Measurements from ENCODE around the gene AGPAT3. TPM values are rescaled to one million over a fixed set of nuclear protein-coding genes. Genes with fewer than 3 reads are reported as not detected.
"Not testable (repeated sequence)": the region's sequence is repeated elsewhere in the genome, so short reads cannot be mapped to it uniquely, and the experiment has no call there.

AGPAT3 gene
- total RNA-seq, 1 donor from 2014 or later, result 51.5 TPM

GRCh38 chr21:43832158-43832550 lies 32.9 kb upstream of the AGPAT3 start:
- DNase-seq (ENCODE audit: low spot score), result no peak
- intact Hi-C loops (cut with DNase I), result no loop called here

GRCh38 chr21:43832648-43833047 lies 32.4 kb upstream of the AGPAT3 start:
- intact Hi-C loops (cut with DNase I), result no loop called here
- no peak for DNase-seq (ENCODE audit: low spot score)

- intact Hi-C loops (cut with DNase I), result no loop called here
- no peak for DNase-seq (ENCODE audit: low spot score)
These were observed 30.7 kb upstream of the AGPAT3 start for GRCh38 chr21:43834146-43834905.

- intact Hi-C loops (cut with DNase I), result no loop called here
- DNase-seq (ENCODE audit: low spot score), result no peak
These were observed 30.0 kb upstream of the AGPAT3 start for GRCh38 chr21:43835050-43835449.

- intact Hi-C loops (cut with DNase I), result no loop called here
- no peak for DNase-seq (ENCODE audit: low spot score)
These were observed 29.2 kb upstream of the AGPAT3 start for GRCh38 chr21:43835861-43836260.

GRCh38 chr21:43836616-43837015 lies 28.4 kb upstream of the AGPAT3 start:
- DNase-seq (ENCODE audit: low spot score), result no peak
- intact Hi-C loops (cut with DNase I), result no loop called here

- intact Hi-C loops (cut with DNase I), result no loop called here
- no peak for DNase-seq (ENCODE audit: low spot score)
These were observed 24.8 kb upstream of the AGPAT3 start for GRCh38 chr21:43840259-43840658.

GRCh38 chr21:43842742-43843141 lies 22.3 kb upstream of the AGPAT3 start:
- DNase-seq (ENCODE audit: low spot score), result no peak
- intact Hi-C loops (cut with DNase I), result no loop called here

- intact Hi-C loops (cut with DNase I); DNase-seq (ENCODE audit: low spot score): not testable (repeated sequence)
These were observed 20.1 kb upstream of the AGPAT3 start for GRCh38 chr21:43844906-43845305.

GRCh38 chr21:43845386-43845785 lies 19.6 kb upstream of the AGPAT3 start:
- no peak for DNase-seq (ENCODE audit: low spot score)

GRCh38 chr21:43846430-43846829 lies 18.6 kb upstream of the AGPAT3 start:
- DNase-seq (ENCODE audit: low spot score), result no peak
- intact Hi-C loops (cut with DNase I), result no loop called here

More at GRCh38 chr21:43845386-43845785, 19.6 kb upstream of the AGPAT3 start:
- intact Hi-C loops (cut with DNase I), result no loop called here

- intact Hi-C loops (cut with DNase I), result no loop called here
- DNase-seq (ENCODE audit: low spot score), result no peak
These were observed 17.7 kb upstream of the AGPAT3 start for GRCh38 chr21:43847301-43847700.

GRCh38 chr21:43848771-43849170 lies 16.3 kb upstream of the AGPAT3 start:
- DNase-seq (ENCODE audit: low spot score), result no peak
- intact Hi-C loops (cut with DNase I), result no loop called here

- intact Hi-C loops (cut with DNase I), result no loop called here
- no peak for DNase-seq (ENCODE audit: low spot score)
These were observed 15.3 kb upstream of the AGPAT3 start for GRCh38 chr21:43849532-43850299.

GRCh38 chr21:43850728-43851295 lies 14.2 kb upstream of the AGPAT3 start:
- DNase-seq (ENCODE audit: low spot score), result no peak
- intact Hi-C loops (cut with DNase I), result no loop called here

- intact Hi-C loops (cut with DNase I), result no loop called here
- no peak for DNase-seq (ENCODE audit: low spot score)
These were observed 13.4 kb upstream of the AGPAT3 start for GRCh38 chr21:43851593-43851992.

GRCh38 chr21:43853851-43854772 lies 10.9 kb upstream of the AGPAT3 start:
- DNase-seq (ENCODE audit: low spot score), result no peak
- intact Hi-C loops (cut with DNase I), result no loop called here

- no peak for DNase-seq (ENCODE audit: low spot score)
- intact Hi-C loops (cut with DNase I), result no loop called here
These were observed 10.0 kb upstream of the AGPAT3 start for GRCh38 chr21:43854773-43855633.

- DNase-seq (ENCODE audit: low spot score), result no peak
- intact Hi-C loops (cut with DNase I), result no loop called here
These were observed 9.1 kb upstream of the AGPAT3 start for GRCh38 chr21:43855955-43856354.
